ENCODE results near the gene PCDHGA2. TPM values are rescaled to one million over a fixed set of nuclear protein-coding genes. Genes with fewer than 3 reads are reported as not detected.

The PCDHGA2 gene
- total RNA-seq, 1 donor from 2014 or later, result 0.71 TPM

DNA sequence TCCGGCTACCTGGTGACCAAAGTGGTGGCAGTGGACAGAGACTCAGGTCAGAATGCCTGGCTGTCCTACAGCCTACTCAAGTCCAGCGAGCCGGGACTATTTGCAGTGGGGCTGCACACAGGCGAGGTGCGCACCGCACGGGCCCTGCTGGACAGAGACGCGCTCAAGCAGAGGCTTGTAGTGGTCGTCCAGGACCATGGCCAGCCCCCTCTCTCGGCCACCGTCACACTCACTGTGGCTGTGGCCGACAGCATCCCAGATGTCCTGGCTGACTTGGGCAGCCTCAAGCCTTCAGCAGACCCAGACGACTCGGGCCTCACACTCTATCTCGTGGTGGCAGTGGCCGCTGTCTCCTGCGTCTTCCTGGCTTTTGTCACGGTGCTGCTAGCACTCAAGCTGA lies 18.4 kb downstream of the PCDHGA2 start:
- no peak for DNase-seq (ENCODE audit: low spot score)
- Histone ChIP-seq H3F3A (ENCODE audit: low read depth) (no peaks in the 10 kb centered on the region), H3K79me2 (ENCODE audit: low read depth) (no peaks in the 10 kb centered on the region), H3K9ac (no peak overlapping the region), H3K4me3 (no peak overlapping the region), H3K9me3 (ENCODE audit: low read depth) (peaks cover 13% of the 10 kb centered on the region), H3K27me3 (no peaks in the 10 kb centered on the region), H3K27ac (no peak overlapping the region), H3K36me3 (no peaks in the 10 kb centered on the region), H3K4me2 (no peak overlapping the region), H2AFZ (replicated peaks) (no peak overlapping the region), H4K20me1 (ENCODE audit: low read depth) (no peaks in the 10 kb centered on the region), H3K4me1 (no peaks in the 10 kb centered on the region)
- H3K27ac Mint-ChIP-seq, result no peak overlapping the region
- peaks cover 7% of the 10 kb centered on the region for H3K36me3 Mint-ChIP-seq
- H3K4me1 Mint-ChIP-seq, result no peaks in the 10 kb centered on the region
- no peak overlapping the region for H3K4me3 Mint-ChIP-seq
- TF ChIP-seq, protein P1, sequence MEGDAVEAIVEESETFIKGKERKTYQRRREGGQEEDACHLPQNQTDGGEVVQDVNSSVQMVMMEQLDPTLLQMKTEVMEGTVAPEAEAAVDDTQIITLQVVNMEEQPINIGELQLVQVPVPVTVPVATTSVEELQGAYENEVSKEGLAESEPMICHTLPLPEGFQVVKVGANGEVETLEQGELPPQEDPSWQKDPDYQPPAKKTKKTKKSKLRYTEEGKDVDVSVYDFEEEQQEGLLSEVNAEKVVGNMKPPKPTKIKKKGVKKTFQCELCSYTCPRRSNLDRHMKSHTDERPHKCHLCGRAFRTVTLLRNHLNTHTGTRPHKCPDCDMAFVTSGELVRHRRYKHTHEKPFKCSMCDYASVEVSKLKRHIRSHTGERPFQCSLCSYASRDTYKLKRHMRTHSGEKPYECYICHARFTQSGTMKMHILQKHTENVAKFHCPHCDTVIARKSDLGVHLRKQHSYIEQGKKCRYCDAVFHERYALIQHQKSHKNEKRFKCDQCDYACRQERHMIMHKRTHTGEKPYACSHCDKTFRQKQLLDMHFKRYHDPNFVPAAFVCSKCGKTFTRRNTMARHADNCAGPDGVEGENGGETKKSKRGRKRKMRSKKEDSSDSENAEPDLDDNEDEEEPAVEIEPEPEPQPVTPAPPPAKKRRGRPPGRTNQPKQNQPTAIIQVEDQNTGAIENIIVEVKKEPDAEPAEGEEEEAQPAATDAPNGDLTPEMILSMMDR (IDR thresholded peaks at IDR 0.05), result no peak
- TF ChIP-seq EZH2phosphoT487 (IDR thresholded peaks at IDR 0.05), result no peak
- TF ChIP-seq EZH2 (IDR thresholded peaks at IDR 0.05), result no peak
- H3K9me3 Mint-ChIP-seq, result peaks cover 61% of the 10 kb centered on the region
- peaks cover 2% of the 10 kb centered on the region for H3K27me3 Mint-ChIP-seq (ENCODE audit: insufficient read depth, low read depth)

DNA sequence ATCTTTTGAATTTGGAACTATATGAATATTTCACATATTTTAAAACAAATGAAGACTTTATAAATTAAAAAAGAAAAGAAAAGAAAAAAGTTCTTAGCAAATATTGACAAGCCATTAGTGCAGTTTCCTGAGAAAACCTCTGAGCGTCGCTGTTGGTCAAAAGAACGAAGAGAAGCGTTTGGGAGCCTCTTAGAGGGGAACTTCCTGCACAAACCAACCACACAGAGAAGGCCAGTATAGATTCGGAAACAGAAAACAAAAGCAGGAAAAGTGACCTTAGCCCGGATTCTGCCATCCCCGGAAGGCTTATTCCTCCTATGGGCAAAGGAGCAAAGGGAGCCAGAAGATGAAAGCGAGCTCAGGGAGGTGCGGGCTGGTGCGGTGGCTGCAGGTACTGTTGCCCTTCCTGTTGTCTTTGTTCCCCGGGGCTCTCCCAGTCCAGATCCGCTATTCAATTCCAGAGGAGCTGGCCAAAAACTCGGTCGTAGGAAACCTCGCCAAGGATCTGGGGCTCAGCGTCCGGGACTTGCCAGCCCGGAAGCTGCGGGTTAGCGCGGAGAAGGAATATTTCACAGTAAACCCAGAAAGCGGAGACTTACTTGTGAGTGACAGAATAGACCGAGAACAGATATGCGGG lies 21.3 kb downstream of the PCDHGA2 start, which contains the start of gene PCDHGB2:
PCDHGB2 (plus strand) TSS at position 205 of the 637 bp plus-strand sequence; CDS start at position 347, 142 bp downstream.
- Histone ChIP-seq H3F3A (ENCODE audit: low read depth) (no peaks in the 10 kb centered on the region), H3K27me3 (no peaks in the 10 kb centered on the region), H3K4me3 (no peak within 1 kb of the TSS), H3K27ac (no peak within 1 kb of the TSS), H3K4me2 (no peak within 1 kb of the TSS), H3K79me2 (ENCODE audit: low read depth) (no peaks in the 10 kb centered on the region), H4K20me1 (ENCODE audit: low read depth) (no peaks in the 10 kb centered on the region), H3K36me3 (no peaks in the 10 kb centered on the region), H3K9ac (no peak within 1 kb of the TSS), H3K4me1 (no peaks in the 10 kb centered on the region), H2AFZ (replicated peaks) (peak within 1 kb of the TSS; percentile 24), H3K9me3 (ENCODE audit: low read depth) (peaks cover 13% of the 10 kb centered on the region)
- no peak within 1 kb of the TSS for H3K27ac Mint-ChIP-seq
- H3K4me1 Mint-ChIP-seq, result no peaks in the 10 kb centered on the region
- peaks cover 71% of the 10 kb centered on the region for H3K9me3 Mint-ChIP-seq
- no peak within 1 kb of the TSS for H3K4me3 Mint-ChIP-seq
- TF ChIP-seq EZH2 (IDR thresholded peaks at IDR 0.05), result no peak
- TF ChIP-seq, protein P1 (IDR thresholded peaks at IDR 0.05), result peak; percentile 49
- H3K36me3 Mint-ChIP-seq, result peaks cover 4% of the 10 kb centered on the region
- H3K27me3 Mint-ChIP-seq (ENCODE audit: insufficient read depth, low read depth), result peaks cover 4% of the 10 kb centered on the region
- DNase-seq (ENCODE audit: low spot score), result peak; percentile 38

DNA sequence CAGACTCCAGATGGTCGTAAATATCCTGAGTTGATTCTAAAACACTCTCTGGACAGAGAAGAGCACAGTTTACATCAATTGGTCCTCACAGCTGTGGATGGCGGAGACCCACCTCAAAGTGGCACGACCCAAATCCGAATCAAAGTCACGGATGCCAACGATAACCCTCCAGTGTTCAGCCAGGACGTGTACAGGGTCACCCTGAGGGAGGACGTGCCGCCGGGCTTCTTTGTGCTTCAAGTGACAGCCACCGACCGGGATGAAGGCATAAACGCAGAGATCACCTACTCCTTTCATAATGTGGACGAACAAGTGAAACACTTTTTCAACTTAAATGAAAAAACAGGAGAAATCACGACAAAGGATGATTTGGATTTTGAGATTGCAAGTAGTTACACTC lies 22.1 kb downstream of the PCDHGA2 start:
- H3K27ac Mint-ChIP-seq, result no peak overlapping the region
- peaks cover 13% of the 10 kb centered on the region for H3K9me3 ChIP-seq (ENCODE audit: low read depth)

More for the DNA sequence above, 22.1 kb downstream of the PCDHGA2 start:
- Histone ChIP-seq H3K9ac (no peak overlapping the region), H3K27me3 (no peaks in the 10 kb centered on the region), H3K36me3 (no peaks in the 10 kb centered on the region), H4K20me1 (ENCODE audit: low read depth) (no peaks in the 10 kb centered on the region), H3K4me2 (no peak overlapping the region), H3F3A (ENCODE audit: low read depth) (no peaks in the 10 kb centered on the region), H2AFZ (replicated peaks) (no peak overlapping the region), H3K4me1 (no peaks in the 10 kb centered on the region), H3K27ac (no peak overlapping the region), H3K79me2 (ENCODE audit: low read depth) (no peaks in the 10 kb centered on the region), H3K4me3 (no peak overlapping the region)
- DNase-seq (ENCODE audit: low spot score), result no peak
- Mint-ChIP-seq H3K4me3 (no peak overlapping the region), H3K9me3 (peaks cover 73% of the 10 kb centered on the region), H3K4me1 (no peaks in the 10 kb centered on the region), H3K36me3 (peaks cover 4% of the 10 kb centered on the region), H3K27me3 (ENCODE audit: insufficient read depth, low read depth) (peaks cover 7% of the 10 kb centered on the region)
- TF ChIP-seq, protein P1 (IDR thresholded peaks at IDR 0.05), result no peak
- TF ChIP-seq EZH2 (IDR thresholded peaks at IDR 0.05), result no peak
- TF ChIP-seq EZH2phosphoT487 (IDR thresholded peaks at IDR 0.05), result no peak

All from neural progenitor cell (in vitro differentiated cells).